GM12891 (cell line): ENCODE results near the gene HTATIP2.

Experiments used
- PAX5 ChIP-seq: IDR thresholded peaks from 2 replicates; pipeline ENCODE4 v1.6.1; 2011; ENCODE audit warnings: low read length, moderate library complexity, mild to moderate bottlenecking; ENCODE audit not compliant: insufficient read depth, severe bottlenecking
- POLR2A ChIP-seq: IDR thresholded peaks from 2 replicates; pipeline ENCODE4 v1.6.1; 2011; ENCODE audit warnings: low read depth, low read length, control low read depth
- POLR2AphosphoS5 ChIP-seq: IDR thresholded peaks from 2 replicates; pipeline ENCODE4 v1.6.1; 2011; ENCODE audit warnings: low read depth, low read length, control low read depth
- POU2F2 ChIP-seq: IDR thresholded peaks from 2 replicates; pipeline ENCODE4 v1.6.1; 2011; ENCODE audit warnings: low read depth, mild to moderate bottlenecking, control low read depth, low read length, moderate library complexity
- SPI1 ChIP-seq: IDR thresholded peaks from 2 replicates; pipeline ENCODE4 v1.6.1; 2011; ENCODE audit warnings: low read depth, low read length, control low read depth
- TAF1 ChIP-seq: IDR thresholded peaks from 2 replicates; pipeline ENCODE4 v1.6.1; 2011; ENCODE audit warnings: low read depth, low read length, control low read depth

- TF ChIP-seq POLR2A: no peak
- no peak for TF ChIP-seq POLR2AphosphoS5
- no peak for TF ChIP-seq TAF1
- no peak for TF ChIP-seq POU2F2
- TF ChIP-seq SPI1: no peak
- no peak for TF ChIP-seq PAX5
Measured at GRCh38 chr11:20337526-20338154, 25.9 kb upstream of the HTATIP2 start.
